CD14-positive monocyte (primary cell): Measurements from ENCODE around the gene CACNA1H. TPM values are rescaled to one million over a fixed set of nuclear protein-coding genes. Genes with fewer than 3 reads are reported as not detected.

Experiments
- DNase-seq, 3 donors: peaks; one replicate each; pipeline ENCODE4 v3.0.0-alpha.2; 2011 to 2022
- H2AFZ ChIP-seq: 2 replicates; pipeline ENCODE4 v1.6.0; 2012; ENCODE audit warnings: mild to moderate bottlenecking, low read depth, low read length, inconsistent platforms; ENCODE audit not compliant: insufficient read depth, poor library complexity, severe bottlenecking
- H3K27ac ChIP-seq, 2 donors: 1 replicate in 1 of 2; 2 replicates in 1 of 2; pipeline ENCODE4 v1.5.1; 2012 to 2013; ENCODE audit warnings: low read length in 2 of 2, control low read depth in 1 of 2, inconsistent platforms in 1 of 2, low read depth in 1 of 2, mild to moderate bottlenecking in 1 of 2
- H3K27me3 ChIP-seq, 2 donors: one replicate each; pipeline versions ENCODE4 v1.6.0 to v1.6.1; 2011 to 2013; ENCODE audit warnings: low read length in 2 of 2; ENCODE audit not compliant: control insufficient read depth in 2 of 2, insufficient read depth in 2 of 2
- H3K36me3 ChIP-seq, 2 donors: replicated peaks in 1 of 2; 1 replicate in 1 of 2; 2 replicates in 1 of 2; pipeline versions ENCODE4 v1.5.1 to v1.6.1; 2012 to 2013; ENCODE audit warnings: low read length in 2 of 2, control low read depth in 1 of 2, inconsistent platforms in 1 of 2, mild to moderate bottlenecking in 1 of 2; ENCODE audit not compliant: insufficient read depth in 2 of 2, control insufficient read depth in 1 of 2
- H3K4me1 ChIP-seq, 2 donors: 1 replicate in 1 of 2; 2 replicates in 1 of 2; pipeline versions ENCODE4 v1.5.1 to v1.6.1; 2012 to 2013; ENCODE audit warnings: low read length in 2 of 2, control low read depth in 1 of 2, inconsistent platforms in 1 of 2, mild to moderate bottlenecking in 1 of 2, moderate library complexity in 1 of 2; ENCODE audit not compliant: insufficient read depth in 2 of 2, control insufficient read depth in 1 of 2
- H3K4me2 ChIP-seq: replicated peaks from 2 replicates; pipeline ENCODE3; 2012; ENCODE audit warnings: low read length, moderate library complexity, mild to moderate bottlenecking; ENCODE audit not compliant: poor library complexity, severe bottlenecking; ENCODE audit errors: extremely low read depth
- H3K4me3 ChIP-seq, 3 experiments: fragments of 200-600 bp in 1 of 3; sonication (generic) in 1 of 3; replicated peaks in 1 of 3; 1 replicate in 2 of 3; 2 replicates in 1 of 3; pipeline ENCODE4 v1.5.1; 2011 to 2013; ENCODE audit warnings: low read length in 3 of 3, mild to moderate bottlenecking in 3 of 3, control low read depth in 2 of 3, low read depth in 2 of 3, inconsistent platforms in 1 of 3, moderate library complexity in 1 of 3
- H3K79me2 ChIP-seq: 2 replicates; pipeline ENCODE4 v1.6.0; 2012; ENCODE audit warnings: mild to moderate bottlenecking, control low read depth, inconsistent platforms, low read length, moderate library complexity; ENCODE audit not compliant: insufficient read depth
- H3K9ac ChIP-seq: 2 replicates; pipeline ENCODE4 v1.6.0; 2017; ENCODE audit warnings: low read length, mild to moderate bottlenecking; ENCODE audit not compliant: insufficient read depth, poor library complexity, severe bottlenecking
- H3K9me3 ChIP-seq, 2 donors: replicated peaks in 1 of 2; 1 replicate in 1 of 2; 2 replicates in 1 of 2; pipeline versions ENCODE4 v1.5.1 to v1.6.1; 2012 to 2013; ENCODE audit warnings: low read length in 2 of 2, control low read depth in 1 of 2; ENCODE audit not compliant: control insufficient read depth in 1 of 2, insufficient read depth in 1 of 2
- H4K20me1 ChIP-seq: 2 replicates; pipeline ENCODE4 v1.6.0; 2012; ENCODE audit warnings: mild to moderate bottlenecking, low read length, control low read depth, moderate library complexity; ENCODE audit not compliant: insufficient read depth
- H3K27ac Mint-ChIP-seq, 7 donors: one replicate each; pipeline ENCODE4 v1.8.0; 2020; ENCODE audit warnings: mild to moderate bottlenecking in 7 of 7, mixed read lengths in 7 of 7, moderate library complexity in 6 of 7, inconsistent platforms in 2 of 7
- H3K27me3 Mint-ChIP-seq, 3 donors: one replicate each; pipeline ENCODE4 v1.8.0; 2021 to 2022; ENCODE audit warnings: low read depth in 3 of 3, mild to moderate bottlenecking in 3 of 3, mixed read lengths in 3 of 3, moderate library complexity in 3 of 3, inconsistent platforms in 1 of 3
- H3K36me3 Mint-ChIP-seq, 2 donors: one replicate each; pipeline ENCODE4 v1.8.0; 2020; ENCODE audit warnings: mixed read lengths in 2 of 2, inconsistent platforms in 1 of 2, mild to moderate bottlenecking in 1 of 2
- H3K4me1 Mint-ChIP-seq: one replicate; pipeline ENCODE4 v1.8.0; 2020; ENCODE audit warnings: mild to moderate bottlenecking, mixed read lengths
- H3K4me3 Mint-ChIP-seq, 2 donors: one replicate each; pipeline ENCODE4 v1.8.0; 2020; ENCODE audit warnings: mild to moderate bottlenecking in 2 of 2, mixed read lengths in 2 of 2, moderate library complexity in 1 of 2
- H3K9me3 Mint-ChIP-seq, 7 donors: one replicate each; pipeline ENCODE4 v1.8.0; 2020 to 2022; ENCODE audit warnings: mixed read lengths in 7 of 7, mild to moderate bottlenecking in 6 of 7, moderate library complexity in 6 of 7, inconsistent platforms in 2 of 7
- WGBS: methylation state at CpG from one replicate; pipeline ENCODE4 v1.1.5; 2013; ENCODE audit warnings: missing lambda C conversion rate; ENCODE audit not compliant: insufficient coverage; 5-methylcytosine and 5-hydroxymethylcytosine counted together
- intact Hi-C, 2 donors: fragments of 100-400 bp; cut with micrococcal nuclease; formaldehyde crosslinking; loops; one replicate each; pipeline versions ENCODE4 v1.15.0 to v1.15.1; 2023
- polyA plus RNA-seq, 3 donors: library from polyadenylated mRNA; depleted of rRNA in 1 of 3; unstranded in 2 of 3; stranded (reverse) in 1 of 3; fragments of 300-500 nt in 2 of 3; fragments of >200 nt in 1 of 3; fragmentation: Illumina TruSeq in 2 of 3; gene quantifications; 1 replicate in 2 of 3; 2 replicates in 1 of 3; pipeline ENCODE4 v1.2.3, GENCODE V29; 2012 to 2021
- TF ChIP-seq, protein P1 (sequence below): fragments of 200-600 bp; IDR thresholded peaks from one replicate; pipeline ENCODE4 v1.8.0; 2022; ENCODE audit warnings: antibody characterized with exemption, mild to moderate bottlenecking

Gene CACNA1H
- polyA plus RNA-seq, 3 donors: not detected

DNA sequence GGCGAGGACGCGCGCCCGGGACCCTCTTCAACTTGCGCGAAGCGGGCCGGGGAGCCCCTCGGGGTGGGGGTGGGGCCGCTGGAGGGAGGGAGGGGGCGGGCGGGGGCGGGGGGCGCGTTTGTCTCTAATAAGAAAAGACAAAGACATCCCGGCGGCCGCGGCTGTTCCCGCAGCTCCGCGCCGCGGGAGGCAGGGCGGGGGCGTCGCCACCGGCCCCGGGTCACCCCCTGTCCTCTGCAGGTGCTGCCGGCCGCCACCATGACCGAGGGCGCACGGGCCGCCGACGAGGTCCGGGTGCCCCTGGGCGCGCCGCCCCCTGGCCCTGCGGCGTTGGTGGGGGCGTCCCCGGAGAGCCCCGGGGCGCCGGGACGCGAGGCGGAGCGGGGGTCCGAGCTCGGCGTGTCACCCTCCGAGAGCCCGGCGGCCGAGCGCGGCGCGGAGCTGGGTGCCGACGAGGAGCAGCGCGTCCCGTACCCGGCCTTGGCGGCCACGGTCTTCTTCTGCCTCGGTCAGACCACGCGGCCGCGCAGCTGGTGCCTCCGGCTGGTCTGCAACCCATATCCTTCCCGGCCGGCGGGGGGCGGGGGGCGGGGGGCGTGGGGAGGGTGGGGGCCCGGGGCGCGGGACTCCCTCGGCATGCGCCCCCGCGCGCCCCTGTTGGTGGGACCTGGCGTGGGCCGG, 714 bp downstream of the CACNA1H start:
- Histone ChIP-seq H3K9ac (no peak overlapping the region), H3K27ac (no peak overlapping the region), H4K20me1 (no peaks in the 10 kb centered on the region), H3K4me3 (no peak overlapping the region), H3K36me3 (no peaks in the 10 kb centered on the region), H3K27me3 (peaks cover 7 to 28% of the 10 kb centered on the region in 2 donors), H3K4me2 (no peak overlapping the region), H2AFZ (no peak overlapping the region), H3K9me3 (no peaks in the 10 kb centered on the region), H3K79me2 (no peaks in the 10 kb centered on the region), H3K4me1 (no peaks in the 10 kb centered on the region)
- under 1% methylated on average over 65 of the region's 94 CpGs for WGBS
- intact Hi-C loops: no loop called here
- H3K4me1 Mint-ChIP-seq: no peaks in the 10 kb centered on the region
- H3K9me3 Mint-ChIP-seq: peaks cover 0 to 13% (median 4%) of the 10 kb centered on the region in 7 donors
- TF ChIP-seq, protein P1, sequence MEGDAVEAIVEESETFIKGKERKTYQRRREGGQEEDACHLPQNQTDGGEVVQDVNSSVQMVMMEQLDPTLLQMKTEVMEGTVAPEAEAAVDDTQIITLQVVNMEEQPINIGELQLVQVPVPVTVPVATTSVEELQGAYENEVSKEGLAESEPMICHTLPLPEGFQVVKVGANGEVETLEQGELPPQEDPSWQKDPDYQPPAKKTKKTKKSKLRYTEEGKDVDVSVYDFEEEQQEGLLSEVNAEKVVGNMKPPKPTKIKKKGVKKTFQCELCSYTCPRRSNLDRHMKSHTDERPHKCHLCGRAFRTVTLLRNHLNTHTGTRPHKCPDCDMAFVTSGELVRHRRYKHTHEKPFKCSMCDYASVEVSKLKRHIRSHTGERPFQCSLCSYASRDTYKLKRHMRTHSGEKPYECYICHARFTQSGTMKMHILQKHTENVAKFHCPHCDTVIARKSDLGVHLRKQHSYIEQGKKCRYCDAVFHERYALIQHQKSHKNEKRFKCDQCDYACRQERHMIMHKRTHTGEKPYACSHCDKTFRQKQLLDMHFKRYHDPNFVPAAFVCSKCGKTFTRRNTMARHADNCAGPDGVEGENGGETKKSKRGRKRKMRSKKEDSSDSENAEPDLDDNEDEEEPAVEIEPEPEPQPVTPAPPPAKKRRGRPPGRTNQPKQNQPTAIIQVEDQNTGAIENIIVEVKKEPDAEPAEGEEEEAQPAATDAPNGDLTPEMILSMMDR: no peak
- peaks cover 35 to 58% (median 38%) of the 10 kb centered on the region in 3 donors for H3K27me3 Mint-ChIP-seq
- no peak overlapping the region for H3K27ac Mint-ChIP-seq
- DNase-seq: no peak
- H3K4me3 Mint-ChIP-seq: peak overlapping the region in 1 of 2 donors; percentile 68
- no peaks in the 10 kb centered on the region for H3K36me3 Mint-ChIP-seq

DNA sequence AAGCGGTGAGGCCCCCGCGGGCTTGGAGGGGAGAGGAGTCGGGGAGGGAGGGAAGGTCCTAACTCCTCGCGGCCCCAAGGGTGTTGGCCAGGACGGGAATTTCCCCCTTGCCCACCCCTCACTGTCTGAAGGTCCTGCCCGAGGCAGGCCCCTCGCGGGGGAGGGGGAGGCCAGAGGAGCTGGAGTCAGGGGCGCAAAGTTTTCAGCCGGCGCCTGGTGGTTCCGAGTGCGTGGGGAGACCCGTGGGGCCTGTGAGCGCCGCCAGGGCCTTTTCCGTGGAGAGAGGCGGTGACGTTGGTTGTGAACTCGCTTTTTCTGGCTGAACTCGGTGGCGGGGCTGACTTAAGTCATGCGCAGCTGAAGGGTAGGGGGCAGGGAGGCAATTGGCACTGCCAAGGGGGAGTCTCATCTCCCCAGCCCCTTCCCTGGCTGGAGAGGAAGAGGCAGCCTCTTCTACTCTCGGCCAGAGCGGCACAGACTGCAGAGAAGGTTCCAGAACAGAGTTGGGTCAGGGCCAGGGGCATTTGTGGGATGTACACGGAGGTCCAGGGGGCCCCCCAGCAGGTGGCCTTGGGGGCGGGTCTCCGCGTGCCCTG, 1.5 kb downstream of the CACNA1H start:
- Histone ChIP-seq H3K4me1 (no peaks in the 10 kb centered on the region), H3K4me3 (no peak overlapping the region), H3K27me3 (peaks cover 7 to 28% of the 10 kb centered on the region in 2 donors), H2AFZ (no peak overlapping the region), H3K9ac (no peak overlapping the region), H3K27ac (no peak overlapping the region), H4K20me1 (no peaks in the 10 kb centered on the region), H3K9me3 (no peaks in the 10 kb centered on the region), H3K79me2 (no peaks in the 10 kb centered on the region), H3K4me2 (no peak overlapping the region), H3K36me3 (no peaks in the 10 kb centered on the region)
- H3K27ac Mint-ChIP-seq: no peak overlapping the region
- TF ChIP-seq, protein P1: no peak
- 44% methylated on average over 19 of the region's 31 CpGs for WGBS
- peak overlapping the region in 1 of 2 donors; percentile 79 for H3K4me3 Mint-ChIP-seq
- intact Hi-C loops: no loop called here
- no peaks in the 10 kb centered on the region for H3K36me3 Mint-ChIP-seq
- H3K27me3 Mint-ChIP-seq: peaks cover 33 to 61% (median 38%) of the 10 kb centered on the region in 3 donors
- H3K4me1 Mint-ChIP-seq: no peaks in the 10 kb centered on the region
- peaks cover 0 to 13% (median 4%) of the 10 kb centered on the region in 7 donors for H3K9me3 Mint-ChIP-seq
- no peak for DNase-seq
